Tibial nerve (tissue), 4 donors: ENCODE data around the gene PPM1L.

Experiments
- EP300 ChIP-seq, 2 donors: sonication (generic); formaldehyde crosslinking; IDR thresholded peaks; one replicate each; pipeline ENCODE4 v1.6.1; 2017; ENCODE audit warnings: antibody characterized with exemption in 2 of 2, mild to moderate bottlenecking in 1 of 2
- POLR2A ChIP-seq, 2 donors: fragments of 450-650 bp; IDR thresholded peaks; one replicate each; pipeline ENCODE4 v1.6.1; 2017; ENCODE audit warnings: antibody characterized with exemption in 2 of 2, mild to moderate bottlenecking in 2 of 2, moderate library complexity in 2 of 2
- TF ChIP-seq, protein P1 (sequence below), 5 experiments: fragments of 200-600 bp in 3 of 5; fragments of 450-650 bp in 2 of 5; sonication (generic) in 3 of 5; IDR thresholded peaks; one replicate each; pipeline ENCODE4 v1.5.1; 2016 to 2019; ENCODE audit warnings: antibody characterized with exemption in 5 of 5, mild to moderate bottlenecking in 3 of 5, moderate library complexity in 2 of 5

- TF ChIP-seq, protein P1, sequence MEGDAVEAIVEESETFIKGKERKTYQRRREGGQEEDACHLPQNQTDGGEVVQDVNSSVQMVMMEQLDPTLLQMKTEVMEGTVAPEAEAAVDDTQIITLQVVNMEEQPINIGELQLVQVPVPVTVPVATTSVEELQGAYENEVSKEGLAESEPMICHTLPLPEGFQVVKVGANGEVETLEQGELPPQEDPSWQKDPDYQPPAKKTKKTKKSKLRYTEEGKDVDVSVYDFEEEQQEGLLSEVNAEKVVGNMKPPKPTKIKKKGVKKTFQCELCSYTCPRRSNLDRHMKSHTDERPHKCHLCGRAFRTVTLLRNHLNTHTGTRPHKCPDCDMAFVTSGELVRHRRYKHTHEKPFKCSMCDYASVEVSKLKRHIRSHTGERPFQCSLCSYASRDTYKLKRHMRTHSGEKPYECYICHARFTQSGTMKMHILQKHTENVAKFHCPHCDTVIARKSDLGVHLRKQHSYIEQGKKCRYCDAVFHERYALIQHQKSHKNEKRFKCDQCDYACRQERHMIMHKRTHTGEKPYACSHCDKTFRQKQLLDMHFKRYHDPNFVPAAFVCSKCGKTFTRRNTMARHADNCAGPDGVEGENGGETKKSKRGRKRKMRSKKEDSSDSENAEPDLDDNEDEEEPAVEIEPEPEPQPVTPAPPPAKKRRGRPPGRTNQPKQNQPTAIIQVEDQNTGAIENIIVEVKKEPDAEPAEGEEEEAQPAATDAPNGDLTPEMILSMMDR (IDR thresholded peaks at IDR 0.05): no peak
- TF ChIP-seq POLR2A (IDR thresholded peaks at IDR 0.05) (no peak), EP300 (IDR thresholded peaks at IDR 0.05) (no peak)
Observed at GRCh38 chr3:160773722-160774121, 17.7 kb downstream of the PPM1L start.
